ENCODE results near the gene PLD4.
"Not testable (repeated sequence)": the region's sequence is repeated elsewhere in the genome, so short reads cannot be mapped to it uniquely, and the experiment has no call there.

PLD4 gene

GRCh38 chr14:104942586-104942985 lies 17.9 kb downstream of the PLD4 start:
- no peak for DNase-seq

- DNase-seq = not testable (repeated sequence)
Observed at GRCh38 chr14:104943216-104944015, 18.7 kb downstream of the PLD4 start.

GRCh38 chr14:104944016-104944308 lies 19.3 kb downstream of the PLD4 start:
- DNase-seq = not testable (repeated sequence)

GRCh38 chr14:104944436-104945205 lies 19.9 kb downstream of the PLD4 start:
- DNase-seq = not testable (repeated sequence)

GRCh38 chr14:104945266-104945665 lies 20.6 kb downstream of the PLD4 start:
- DNase-seq = not testable (repeated sequence)

GRCh38 chr14:104945986-104946965 lies 21.6 kb downstream of the PLD4 start:
- not testable (repeated sequence) for DNase-seq

GRCh38 chr14:104947201-104947600 lies 22.5 kb downstream of the PLD4 start:
- not testable (repeated sequence) for DNase-seq

- DNase-seq = not testable (repeated sequence)
Observed at GRCh38 chr14:104947881-104948735, 23.4 kb downstream of the PLD4 start.

GRCh38 chr14:104948736-104949031 lies 24.0 kb downstream of the PLD4 start:
- DNase-seq = no peak

- not testable (repeated sequence) for DNase-seq
Observed at GRCh38 chr14:104949406-104949955, 24.8 kb downstream of the PLD4 start.

GRCh38 chr14:104950021-104950420 lies 25.3 kb downstream of the PLD4 start:
- no peak for DNase-seq

- not testable (repeated sequence) for DNase-seq
Observed at GRCh38 chr14:104950701-104951100, 26.0 kb downstream of the PLD4 start.

- DNase-seq = not testable (repeated sequence)
Observed at GRCh38 chr14:104951863-104952657, 27.4 kb downstream of the PLD4 start.

GRCh38 chr14:104953097-104953496 lies 28.4 kb downstream of the PLD4 start:
- no peak for DNase-seq

GRCh38 chr14:104953896-104954656 lies 29.4 kb downstream of the PLD4 start:
- no peak for DNase-seq

GRCh38 chr14:104954746-104955395 lies 30.2 kb downstream of the PLD4 start:
- no peak for DNase-seq

GRCh38 chr14:104955396-104955770 lies 30.7 kb downstream of the PLD4 start:
- DNase-seq = no peak

GRCh38 chr14:104956290-104956890 lies 31.7 kb downstream of the PLD4 start:
- DNase-seq = no peak

All from hematopoietic multipotent progenitor cell treated with erythropoietin and hydrocortisone succinate and interleukin-3 and kit ligand, for 6 days (in vitro differentiated cells).